GM12864 (cell line): Measurements from ENCODE around the gene OR2AT4.

Experiments used
- DNase-seq: peaks from one replicate; pipeline ENCODE4 v3.0.0-alpha.2; 2011; ENCODE audit warnings: low read depth
- H3K4me3 ChIP-seq: 2 replicates; pipeline ENCODE4 v1.5.1; 2011; ENCODE audit warnings: mild to moderate bottlenecking, low read depth, low read length, control low read depth
- CTCF ChIP-seq: IDR thresholded peaks from 2 replicates; pipeline ENCODE4 v1.5.1; 2011; ENCODE audit warnings: low read depth, mild to moderate bottlenecking, moderate library complexity, low read length, control low read depth, inconsistent platforms; ENCODE audit errors: missing control alignments

OR2AT4 gene

DNA sequence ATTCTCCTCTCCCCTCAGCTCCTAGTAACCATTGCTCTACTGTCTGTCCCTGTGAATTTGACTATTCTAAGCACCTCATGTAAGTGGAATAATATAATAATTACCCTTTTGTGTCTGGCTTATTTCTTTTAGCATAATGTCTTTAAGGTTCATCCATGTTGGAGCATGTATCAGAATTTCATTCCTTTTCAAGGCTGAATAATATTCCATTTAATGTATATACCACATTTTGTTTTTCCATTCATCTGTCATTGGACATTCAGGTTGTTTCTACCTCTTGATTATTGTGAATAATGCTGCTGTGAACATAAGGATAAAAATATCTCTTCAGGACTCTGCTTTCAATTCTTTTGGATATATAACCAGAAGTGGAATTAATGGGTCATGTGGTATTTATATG, 28.1 kb downstream of the OR2AT4 start:
- TF ChIP-seq CTCF = no peak
- DNase-seq = no peak

DNA sequence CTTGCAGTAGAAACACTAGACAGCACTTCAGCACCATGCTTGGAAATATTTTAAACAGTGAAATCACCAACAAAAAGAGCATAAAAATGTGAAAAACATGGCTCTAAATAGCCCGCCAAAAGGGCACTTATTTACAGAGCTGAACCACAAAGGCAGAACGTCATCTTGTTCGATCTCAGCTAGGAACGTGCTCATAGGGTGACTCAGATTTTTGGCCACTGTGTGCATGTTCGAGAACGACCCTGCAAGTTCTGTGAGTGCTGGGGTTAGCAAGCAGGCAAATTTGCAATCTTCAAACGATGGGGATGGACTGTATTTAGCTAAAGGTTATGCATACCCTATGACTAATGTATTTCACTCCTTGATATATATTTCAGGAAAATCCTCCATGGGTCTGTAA, 30.6 kb downstream of the OR2AT4 start:
- no peak overlapping the region for H3K4me3 ChIP-seq
- TF ChIP-seq CTCF = no peak
- DNase-seq = no peak

More for the DNA sequence above, 28.1 kb downstream of the OR2AT4 start:
- no peak overlapping the region for H3K4me3 ChIP-seq

GRCh38 chr11:75063741-75064314, 32.8 kb downstream of the OR2AT4 start:
- DNase-seq = no peak
- H3K4me3 ChIP-seq = no peak overlapping the region
- no peak for TF ChIP-seq CTCF

- TF ChIP-seq CTCF = no peak
- H3K4me3 ChIP-seq = no peak overlapping the region
- DNase-seq = no peak
Observed at GRCh38 chr11:75059299-75059698, 37.4 kb downstream of the OR2AT4 start.

DNA sequence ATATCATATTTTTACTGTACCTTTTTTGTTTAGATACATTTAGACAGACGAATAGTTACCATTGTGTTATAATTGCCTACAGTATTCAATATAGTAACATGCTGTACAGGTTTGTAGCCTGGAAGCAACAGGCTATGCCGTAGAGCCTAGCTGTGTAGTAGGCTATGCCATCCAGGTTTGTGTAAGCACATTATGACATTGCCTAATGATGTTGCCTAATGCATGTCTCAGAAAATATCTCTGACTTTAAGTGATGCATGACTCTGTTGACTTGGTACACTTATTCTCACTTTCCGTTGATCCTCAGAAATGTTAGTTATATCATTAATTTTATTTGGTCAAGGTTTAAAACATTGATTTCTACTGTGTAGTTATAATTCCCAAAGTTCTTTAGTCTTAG, 39.9 kb downstream of the OR2AT4 start:
- no peak overlapping the region for H3K4me3 ChIP-seq
- TF ChIP-seq CTCF = no peak
- DNase-seq = no peak

GRCh38 chr11:75055511-75055910, 41.2 kb downstream of the OR2AT4 start:
- no peak for TF ChIP-seq CTCF
- DNase-seq = no peak
- no peak overlapping the region for H3K4me3 ChIP-seq

DNA sequence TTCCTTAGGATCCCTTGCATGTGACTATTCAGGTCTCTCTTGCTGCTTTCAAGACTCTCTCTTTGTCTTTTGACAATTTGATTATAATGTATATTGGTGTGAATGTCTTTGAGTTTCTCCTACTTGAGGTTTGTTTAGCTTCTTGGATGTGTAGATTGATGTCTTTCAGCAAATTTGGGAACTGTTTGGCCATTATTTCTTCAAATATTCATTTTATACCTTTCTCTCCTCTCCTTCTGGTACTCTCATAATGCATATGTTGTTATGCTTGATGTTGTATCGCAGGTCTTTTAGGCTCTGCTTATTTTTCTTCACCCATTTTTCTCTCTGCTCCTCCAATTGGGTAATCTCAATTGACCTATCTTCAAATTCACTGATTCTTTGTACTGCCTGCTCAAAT, 44.2 kb downstream of the OR2AT4 start:
- no peak for TF ChIP-seq CTCF
- no peak for DNase-seq

More for the DNA sequence above, 44.2 kb downstream of the OR2AT4 start:
- H3K4me3 ChIP-seq = no peak overlapping the region
